Measurements from ENCODE around the gene ZSCAN4.
A peak's percentile ranks its signal among the peaks of the same experiment; 100 is the strongest.

The ZSCAN4 gene

DNA sequence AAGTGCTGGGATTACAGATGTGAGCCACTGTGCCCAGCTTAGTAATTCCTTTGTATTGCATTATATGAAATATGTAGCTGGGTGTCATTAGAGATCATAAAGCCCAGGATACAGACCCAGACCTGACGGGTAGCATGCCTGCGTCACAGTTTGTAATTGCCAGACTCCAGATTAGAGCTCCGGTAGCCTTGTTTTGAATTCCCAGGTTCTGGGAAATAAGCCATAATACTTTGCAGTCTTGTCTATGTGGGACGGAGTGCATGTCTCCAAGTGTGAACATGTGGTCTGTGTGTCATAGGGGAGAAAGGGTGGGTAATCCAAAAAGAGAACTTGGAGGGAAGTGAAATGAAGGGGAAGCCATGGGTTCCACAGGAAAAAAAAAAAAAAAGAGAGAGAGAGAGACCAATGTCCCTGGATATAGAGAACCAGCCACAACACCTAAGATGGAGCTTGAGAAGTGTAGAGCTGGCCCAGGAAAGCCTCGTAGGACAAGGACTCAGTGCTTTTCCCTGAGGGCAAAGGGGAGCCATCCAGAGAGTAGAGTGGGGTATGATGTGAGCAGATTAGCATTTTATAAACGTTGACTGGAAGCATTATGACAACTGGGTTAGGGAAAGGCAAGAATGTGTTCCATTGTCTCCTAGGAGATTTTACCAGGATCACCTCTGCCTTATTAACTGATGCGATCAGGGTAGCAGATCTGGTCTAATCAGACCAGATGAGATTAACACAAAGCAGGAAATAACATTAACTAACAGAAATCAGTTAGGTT lies 2.6 kb downstream of the ZSCAN4 start:
- Histone ChIP-seq H3K36me3 (ENCODE audit: control insufficient read depth in 5 of 5, insufficient read depth in 5 of 5, low read length in 5 of 5) (no peaks in the 10 kb centered on the region), H3K4me3 (ENCODE audit: low read depth in 1 of 5, low read length in 5 of 5) (no peak overlapping the region), H3K9me3 (ENCODE audit: control insufficient read depth in 5 of 5, low read length in 5 of 5) (peaks cover 0 to 3% (median 0%) of the 10 kb centered on the region in 5 donors), H3K9ac (ENCODE audit: low read length in 5 of 5) (no peak overlapping the region), H3K27me3 (ENCODE audit: control insufficient read depth in 5 of 5, insufficient read depth in 4 of 5, low read length in 5 of 5) (peaks cover 0 to 5% (median 0%) of the 10 kb centered on the region in 5 donors), H3K27ac (ENCODE audit: low read depth, low read length) (no peak overlapping the region), H3K4me1 (ENCODE audit: control insufficient read depth in 5 of 5, insufficient read depth in 5 of 5, low read length in 5 of 5) (no peaks in the 10 kb centered on the region)

GRCh38 chr19:57672466-57672865 lies 3.7 kb downstream of the ZSCAN4 start:
- no peak overlapping the region for H3K4me3 ChIP-seq (ENCODE audit: low read depth in 1 of 5, low read length in 5 of 5)
- no peaks in the 10 kb centered on the region for H3K4me1 ChIP-seq (ENCODE audit: control insufficient read depth in 5 of 5, insufficient read depth in 5 of 5, low read length in 5 of 5)
- peaks cover 0 to 5% (median 0%) of the 10 kb centered on the region in 5 donors for H3K27me3 ChIP-seq (ENCODE audit: control insufficient read depth in 5 of 5, insufficient read depth in 4 of 5, low read length in 5 of 5)
- H3K27ac ChIP-seq (ENCODE audit: low read depth, low read length), result no peak overlapping the region
- no peak overlapping the region for H3K9ac ChIP-seq (ENCODE audit: low read length in 5 of 5)
- no peaks in the 10 kb centered on the region for H3K36me3 ChIP-seq (ENCODE audit: control insufficient read depth in 5 of 5, insufficient read depth in 5 of 5, low read length in 5 of 5)
- H3K9me3 ChIP-seq (ENCODE audit: control insufficient read depth in 5 of 5, low read length in 5 of 5), result peaks cover 0 to 2% (median 0%) of the 10 kb centered on the region in 5 donors

- no peaks in the 10 kb centered on the region for H3K36me3 ChIP-seq (ENCODE audit: control insufficient read depth in 5 of 5, insufficient read depth in 5 of 5, low read length in 5 of 5)
- H3K27me3 ChIP-seq (ENCODE audit: control insufficient read depth in 5 of 5, insufficient read depth in 4 of 5, low read length in 5 of 5), result peaks cover 0 to 2% (median 0%) of the 10 kb centered on the region in 5 donors
- H3K27ac ChIP-seq (ENCODE audit: low read depth, low read length), result no peak overlapping the region
- peaks cover 0 to 3% (median 0%) of the 10 kb centered on the region in 5 donors for H3K9me3 ChIP-seq (ENCODE audit: control insufficient read depth in 5 of 5, low read length in 5 of 5)
- no peak overlapping the region for H3K9ac ChIP-seq (ENCODE audit: low read length in 5 of 5)
- H3K4me3 ChIP-seq (ENCODE audit: low read depth in 1 of 5, low read length in 5 of 5), result no peak overlapping the region
- H3K4me1 ChIP-seq (ENCODE audit: control insufficient read depth in 5 of 5, insufficient read depth in 5 of 5, low read length in 5 of 5), result no peaks in the 10 kb centered on the region
Measured at GRCh38 chr19:57675881-57676280, 7.1 kb downstream of the ZSCAN4 start.

- peak overlapping the region; percentile 95 to 100 (median 98) for H3K4me3 ChIP-seq (ENCODE audit: low read depth in 1 of 5, low read length in 5 of 5)
- H3K27me3 ChIP-seq (ENCODE audit: control insufficient read depth in 5 of 5, insufficient read depth in 4 of 5, low read length in 5 of 5), result peaks cover 0 to 3% (median 0%) of the 10 kb centered on the region in 5 donors
- H3K27ac ChIP-seq (ENCODE audit: low read depth, low read length), result peak overlapping the region; percentile 51
- peaks cover 37 to 51% (median 47%) of the 10 kb centered on the region in 5 donors for H3K9me3 ChIP-seq (ENCODE audit: control insufficient read depth in 5 of 5, low read length in 5 of 5)
- H3K9ac ChIP-seq (ENCODE audit: low read length in 5 of 5), result peak overlapping the region in 4 of 5 donors; percentile 76 to 87 (median 86)
- H3K4me1 ChIP-seq (ENCODE audit: control insufficient read depth in 5 of 5, insufficient read depth in 5 of 5, low read length in 5 of 5), result peaks cover 10 to 19% (median 17%) of the 10 kb centered on the region in 5 donors
- H3K36me3 ChIP-seq (ENCODE audit: control insufficient read depth in 5 of 5, insufficient read depth in 5 of 5, low read length in 5 of 5), result peaks cover 18 to 40% (median 34%) of the 10 kb centered on the region in 5 donors
Measured at GRCh38 chr19:57682226-57682766, 13.6 kb downstream of the ZSCAN4 start.

- no peak overlapping the region for H3K27ac ChIP-seq (ENCODE audit: low read depth, low read length)
- peaks cover 0 to 3% (median 0%) of the 10 kb centered on the region in 5 donors for H3K27me3 ChIP-seq (ENCODE audit: control insufficient read depth in 5 of 5, insufficient read depth in 4 of 5, low read length in 5 of 5)
- peaks cover 14 to 17% (median 15%) of the 10 kb centered on the region in 5 donors for H3K4me1 ChIP-seq (ENCODE audit: control insufficient read depth in 5 of 5, insufficient read depth in 5 of 5, low read length in 5 of 5)
- peaks cover 55 to 85% (median 79%) of the 10 kb centered on the region in 5 donors for H3K9me3 ChIP-seq (ENCODE audit: control insufficient read depth in 5 of 5, low read length in 5 of 5)
- H3K9ac ChIP-seq (ENCODE audit: low read length in 5 of 5), result no peak overlapping the region
- peaks cover 24 to 47% (median 41%) of the 10 kb centered on the region in 5 donors for H3K36me3 ChIP-seq (ENCODE audit: control insufficient read depth in 5 of 5, insufficient read depth in 5 of 5, low read length in 5 of 5)
- peak overlapping the region; percentile 23 to 99 (median 57) for H3K4me3 ChIP-seq (ENCODE audit: low read depth in 1 of 5, low read length in 5 of 5)
Measured at GRCh38 chr19:57686727-57687126, 18.0 kb downstream of the ZSCAN4 start.

- no peak overlapping the region for H3K27ac ChIP-seq (ENCODE audit: low read depth, low read length)
- H3K9me3 ChIP-seq (ENCODE audit: control insufficient read depth in 5 of 5, low read length in 5 of 5), result peaks cover 55 to 84% (median 79%) of the 10 kb centered on the region in 5 donors
- peaks cover 8 to 12% (median 10%) of the 10 kb centered on the region in 5 donors for H3K4me1 ChIP-seq (ENCODE audit: control insufficient read depth in 5 of 5, insufficient read depth in 5 of 5, low read length in 5 of 5)
- peaks cover 24 to 47% (median 41%) of the 10 kb centered on the region in 5 donors for H3K36me3 ChIP-seq (ENCODE audit: control insufficient read depth in 5 of 5, insufficient read depth in 5 of 5, low read length in 5 of 5)
- peak overlapping the region in 1 of 5 donors; percentile 70 for H3K9ac ChIP-seq (ENCODE audit: low read length in 5 of 5)
- H3K4me3 ChIP-seq (ENCODE audit: low read depth in 1 of 5, low read length in 5 of 5), result peak overlapping the region; percentile 23 to 99 (median 57)
- H3K27me3 ChIP-seq (ENCODE audit: control insufficient read depth in 5 of 5, insufficient read depth in 4 of 5, low read length in 5 of 5), result peaks cover 0 to 3% (median 0%) of the 10 kb centered on the region in 5 donors
Measured at GRCh38 chr19:57687363-57688010, 18.8 kb downstream of the ZSCAN4 start.

- H3K4me1 ChIP-seq (ENCODE audit: control insufficient read depth in 5 of 5, insufficient read depth in 5 of 5, low read length in 5 of 5), result peaks cover 1 to 6% (median 3%) of the 10 kb centered on the region in 5 donors
- H3K36me3 ChIP-seq (ENCODE audit: control insufficient read depth in 5 of 5, insufficient read depth in 5 of 5, low read length in 5 of 5), result peaks cover 24 to 47% (median 41%) of the 10 kb centered on the region in 5 donors
- H3K4me3 ChIP-seq (ENCODE audit: low read depth in 1 of 5, low read length in 5 of 5), result peak overlapping the region; percentile 29 to 99 (median 57)
- no peak overlapping the region for H3K9ac ChIP-seq (ENCODE audit: low read length in 5 of 5)
- H3K9me3 ChIP-seq (ENCODE audit: control insufficient read depth in 5 of 5, low read length in 5 of 5), result peaks cover 60 to 84% (median 78%) of the 10 kb centered on the region in 5 donors
- no peak overlapping the region for H3K27ac ChIP-seq (ENCODE audit: low read depth, low read length)
- peaks cover 0 to 3% (median 0%) of the 10 kb centered on the region in 5 donors for H3K27me3 ChIP-seq (ENCODE audit: control insufficient read depth in 5 of 5, insufficient read depth in 4 of 5, low read length in 5 of 5)
Measured at GRCh38 chr19:57688011-57688763, 19.5 kb downstream of the ZSCAN4 start.

- Histone ChIP-seq H3K4me1 (ENCODE audit: control insufficient read depth in 5 of 5, insufficient read depth in 5 of 5, low read length in 5 of 5) (peaks cover 0 to 6% (median 0%) of the 10 kb centered on the region in 5 donors), H3K9ac (ENCODE audit: low read length in 5 of 5) (no peak overlapping the region), H3K36me3 (ENCODE audit: control insufficient read depth in 5 of 5, insufficient read depth in 5 of 5, low read length in 5 of 5) (peaks cover 23 to 33% (median 30%) of the 10 kb centered on the region in 5 donors), H3K9me3 (ENCODE audit: control insufficient read depth in 5 of 5, low read length in 5 of 5) (peaks cover 56 to 83% (median 77%) of the 10 kb centered on the region in 5 donors), H3K27ac (ENCODE audit: low read depth, low read length) (no peak overlapping the region), H3K27me3 (ENCODE audit: control insufficient read depth in 5 of 5, insufficient read depth in 4 of 5, low read length in 5 of 5) (peaks cover 0 to 3% (median 0%) of the 10 kb centered on the region in 5 donors), H3K4me3 (ENCODE audit: low read depth in 1 of 5, low read length in 5 of 5) (peak overlapping the region in 1 of 5 donors; percentile 20)
Measured at GRCh38 chr19:57689750-57690149, 21.0 kb downstream of the ZSCAN4 start.

- no peaks in the 10 kb centered on the region for H3K27me3 ChIP-seq (ENCODE audit: control insufficient read depth in 5 of 5, insufficient read depth in 4 of 5, low read length in 5 of 5)
- H3K9ac ChIP-seq (ENCODE audit: low read length in 5 of 5), result no peak overlapping the region
- no peak overlapping the region for H3K27ac ChIP-seq (ENCODE audit: low read depth, low read length)
- H3K4me3 ChIP-seq (ENCODE audit: low read depth in 1 of 5, low read length in 5 of 5), result peak overlapping the region; percentile 3 to 46 (median 11)
- peaks cover 7 to 43% (median 29%) of the 10 kb centered on the region in 5 donors for H3K36me3 ChIP-seq (ENCODE audit: control insufficient read depth in 5 of 5, insufficient read depth in 5 of 5, low read length in 5 of 5)
- peaks cover 51 to 82% (median 69%) of the 10 kb centered on the region in 5 donors for H3K9me3 ChIP-seq (ENCODE audit: control insufficient read depth in 5 of 5, low read length in 5 of 5)
- peaks cover 0 to 8% (median 2%) of the 10 kb centered on the region in 5 donors for H3K4me1 ChIP-seq (ENCODE audit: control insufficient read depth in 5 of 5, insufficient read depth in 5 of 5, low read length in 5 of 5)
Measured at GRCh38 chr19:57701625-57702024, 32.9 kb downstream of the ZSCAN4 start.
